SK-N-SH treated with all-trans-retinoic acid at 6 μM for 48 hours (cell line): ENCODE results near the gene PCNX3.
"Not testable (repeated sequence)": the region's sequence is repeated elsewhere in the genome, so short reads cannot be mapped to it uniquely, and the experiment has no call there.

Experiments used
- CSDC2 ChIP-seq: fragments of 250-450 bp; sonication (Bioruptor Pico); IDR thresholded peaks from 2 replicates; pipeline ENCODE4 v1.5.0; 2020; ENCODE audit warnings: mild to moderate bottlenecking, moderate library complexity
- ESRRG ChIP-seq: fragments of 250-450 bp; sonication (Bioruptor Pico); IDR thresholded peaks from 2 replicates; pipeline ENCODE4 v1.6.1; 2021; ENCODE audit warnings: mild to moderate bottlenecking
- GLIS3 ChIP-seq: fragments of 250-450 bp; sonication (Bioruptor Pico); IDR thresholded peaks from 2 replicates; pipeline ENCODE4 v1.5.0; 2020; ENCODE audit warnings: mild to moderate bottlenecking, moderate library complexity
- ZFP3 ChIP-seq: fragments of 250-450 bp; sonication (Bioruptor Pico); IDR thresholded peaks from 2 replicates; pipeline ENCODE4 v1.5.0; 2020; ENCODE audit warnings: mild to moderate bottlenecking, moderate library complexity
- ZNF565 ChIP-seq: fragments of 450-650 bp; formaldehyde crosslinking; conservative IDR thresholded peaks from 2 replicates; pipeline ENCODE4 v1.5.0; 2020; ENCODE audit warnings: low read depth, mild to moderate bottlenecking, moderate library complexity
- ZNF70 ChIP-seq: fragments of 450-650 bp; formaldehyde crosslinking; IDR thresholded peaks from 2 replicates; pipeline ENCODE4 v1.5.0; 2020; ENCODE audit warnings: mild to moderate bottlenecking, moderate library complexity

DNA sequence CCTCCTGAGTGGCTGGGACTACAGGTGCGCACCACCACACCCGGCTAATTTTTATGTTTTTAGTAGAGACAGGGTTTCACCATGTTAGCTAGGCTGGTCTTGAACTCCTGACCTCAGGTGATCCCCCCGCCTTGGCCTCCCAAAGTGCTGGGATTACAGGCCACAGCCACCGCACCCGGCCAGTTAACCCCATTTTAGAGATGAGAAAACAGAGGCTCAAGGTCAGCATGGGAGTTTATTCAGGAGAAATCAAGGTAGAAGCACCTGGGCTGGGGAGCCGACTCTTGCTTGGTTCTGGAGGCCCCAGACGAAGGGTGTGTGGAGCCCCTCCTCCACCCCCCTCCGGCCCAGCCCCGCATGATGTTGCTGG lies 23.6 kb downstream of the PCNX3 start:
- not testable (repeated sequence) for TF ChIP-seq CSDC2, ZNF70, ZFP3, GLIS3, ZNF565, ESRRG (CRISPR knock-in tag)
